ENCODE data around the gene BPIFB2. TPM values are rescaled to one million over a fixed set of nuclear protein-coding genes. Genes with fewer than 3 reads are reported as not detected.
A peak's percentile ranks its signal among the peaks of the same experiment; 100 is the strongest.

BPIFB2 gene
- total RNA-seq, 1 donor from 2014 or later = 54.9 TPM

- DNase-seq = no peak
These were observed 1.1 kb downstream of the BPIFB2 start for GRCh38 chr20:33008336-33009213.

- DNase-seq = no peak
These were observed 2.0 kb downstream of the BPIFB2 start for GRCh38 chr20:33009214-33010132.

GRCh38 chr20:33010133-33010504 lies 2.6 kb downstream of the BPIFB2 start:
- no peak for DNase-seq

GRCh38 chr20:33010674-33011449 lies 3.4 kb downstream of the BPIFB2 start:
- no peak for DNase-seq

- no peak for DNase-seq
These were observed 5.1 kb downstream of the BPIFB2 start for GRCh38 chr20:33012327-33013189.

- no peak for DNase-seq
These were observed 6.3 kb downstream of the BPIFB2 start for GRCh38 chr20:33013701-33014326.

- DNase-seq = no peak
These were observed 7.0 kb downstream of the BPIFB2 start for GRCh38 chr20:33014336-33015113.

- DNase-seq = no peak
These were observed 7.6 kb downstream of the BPIFB2 start for GRCh38 chr20:33015114-33015484.

GRCh38 chr20:33015700-33016580 lies 8.4 kb downstream of the BPIFB2 start:
- DNase-seq = no peak

GRCh38 chr20:33016581-33017109 lies 9.1 kb downstream of the BPIFB2 start:
- no peak for DNase-seq

- DNase-seq = no peak
These were observed 10.0 kb downstream of the BPIFB2 start for GRCh38 chr20:33017542-33017941.

GRCh38 chr20:33018169-33018931 lies 10.8 kb downstream of the BPIFB2 start:
- no peak for DNase-seq

- DNase-seq = peak; percentile 8
These were observed 12.2 kb downstream of the BPIFB2 start for GRCh38 chr20:33019465-33020277.

- no peak for DNase-seq
These were observed 13.0 kb downstream of the BPIFB2 start for GRCh38 chr20:33020278-33021161.

- no peak for DNase-seq
These were observed 14.4 kb downstream of the BPIFB2 start for GRCh38 chr20:33021879-33022278.

- DNase-seq = no peak
These were observed 14.8 kb downstream of the BPIFB2 start for GRCh38 chr20:33022289-33022688.

Data from tongue (tissue), 2 donors.